ENCODE data around the gene POLN. TPM values are rescaled to one million over a fixed set of nuclear protein-coding genes. Genes with fewer than 3 reads are reported as not detected.
A peak's percentile ranks its signal among the peaks of the same experiment; 100 is the strongest.

POLN gene
- total and polyA plus RNA-seq, 2 donors from 2014 or later, result 1.3 to 3.8 TPM

- no peak for FAIRE-seq
- intact Hi-C loops (cut with DNase I), result no loop called here
- H3K27me3 ChIP-seq (ENCODE audit: control insufficient read depth, insufficient read depth, low read length), result no peaks in the 10 kb centered on the region
Observed at GRCh38 chr4:2186133-2186864, 55.6 kb downstream of the POLN start.

GRCh38 chr4:2183394-2183793 is 58.5 kb downstream of the POLN start:
- H3K36me3 ChIP-seq (ENCODE audit: control insufficient read depth in 2 of 3, insufficient read depth in 3 of 3, low read length in 3 of 3), result no peaks in the 10 kb centered on the region
- no peak overlapping the region for H3K9ac ChIP-seq (ENCODE audit: low read length in 3 of 3)
- intact Hi-C loops (cut with DNase I), result no loop called here
- H3K4me1 ChIP-seq (ENCODE audit: control insufficient read depth in 2 of 3, insufficient read depth in 2 of 3, low read depth in 1 of 3, low read length in 3 of 3), result no peaks in the 10 kb centered on the region
- DNase-seq (no peak), FAIRE-seq (no peak)
- no peaks in the 10 kb centered on the region for H3K9me3 ChIP-seq (ENCODE audit: control insufficient read depth in 2 of 3, insufficient read depth in 1 of 3, low read length in 3 of 3)
- no peak for TF ChIP-seq CTCF (IDR thresholded peaks at IDR 0.05; ENCODE audit: borderline replicate concordance, extremely low read depth, insufficient read depth)
- no peak overlapping the region for H3K27ac ChIP-seq (ENCODE audit: low read depth in 2 of 2, low read length in 2 of 2)
- H3K27me3 ChIP-seq (ENCODE audit: control insufficient read depth, insufficient read depth, low read length), result no peaks in the 10 kb centered on the region
- H3K4me3 ChIP-seq (ENCODE audit: low read length in 3 of 3), result no peak overlapping the region

More at GRCh38 chr4:2186133-2186864, 55.6 kb downstream of the POLN start:
- H3K9ac ChIP-seq (ENCODE audit: low read length in 3 of 3), result no peak overlapping the region
- no peaks in the 10 kb centered on the region for H3K36me3 ChIP-seq (ENCODE audit: control insufficient read depth in 2 of 3, insufficient read depth in 3 of 3, low read length in 3 of 3)
- H3K4me3 ChIP-seq (ENCODE audit: low read length in 3 of 3), result no peak overlapping the region
- H3K27ac ChIP-seq (ENCODE audit: low read depth in 2 of 2, low read length in 2 of 2), result no peak overlapping the region
- H3K4me1 ChIP-seq (ENCODE audit: control insufficient read depth in 2 of 3, insufficient read depth in 2 of 3, low read depth in 1 of 3, low read length in 3 of 3), result no peaks in the 10 kb centered on the region
- H3K9me3 ChIP-seq (ENCODE audit: control insufficient read depth in 2 of 3, insufficient read depth in 1 of 3, low read length in 3 of 3), result no peaks in the 10 kb centered on the region
- peak; percentile 39 for TF ChIP-seq CTCF (IDR thresholded peaks at IDR 0.05; ENCODE audit: borderline replicate concordance, extremely low read depth, insufficient read depth)
- peak in 4 of 5 donors; percentile 24 to 65 (median 39) for DNase-seq

GRCh38 chr4:2182994-2183393 is 58.9 kb downstream of the POLN start:
- H3K9ac ChIP-seq (ENCODE audit: low read length in 3 of 3), result no peak overlapping the region
- no peak overlapping the region for H3K27ac ChIP-seq (ENCODE audit: low read depth in 2 of 2, low read length in 2 of 2)
- no peak overlapping the region for H3K4me3 ChIP-seq (ENCODE audit: low read length in 3 of 3)
- no peaks in the 10 kb centered on the region for H3K9me3 ChIP-seq (ENCODE audit: control insufficient read depth in 2 of 3, insufficient read depth in 1 of 3, low read length in 3 of 3)
- TF ChIP-seq CTCF (IDR thresholded peaks at IDR 0.05; ENCODE audit: borderline replicate concordance, extremely low read depth, insufficient read depth), result no peak
- FAIRE-seq, result no peak
- H3K27me3 ChIP-seq (ENCODE audit: control insufficient read depth, insufficient read depth, low read length), result no peaks in the 10 kb centered on the region
- no peaks in the 10 kb centered on the region for H3K36me3 ChIP-seq (ENCODE audit: control insufficient read depth in 2 of 3, insufficient read depth in 3 of 3, low read length in 3 of 3)
- intact Hi-C loops (cut with DNase I), result no loop called here
- DNase-seq, result no peak
- H3K4me1 ChIP-seq (ENCODE audit: control insufficient read depth in 2 of 3, insufficient read depth in 2 of 3, low read depth in 1 of 3, low read length in 3 of 3), result no peaks in the 10 kb centered on the region
